HFF-Myc (cell line): Measurements from ENCODE around the gene PDXK.

Source experiments
- DNase-seq: peaks from one replicate; pipeline ENCODE4 v3.0.0-alpha.2; 2011; ENCODE audit warnings: low read depth; ENCODE audit errors: extremely low read depth
- H3K4me3 ChIP-seq: replicated peaks from 2 replicates; pipeline ENCODE4 v1.5.1; 2011; ENCODE audit warnings: low read depth, mild to moderate bottlenecking, control low read depth, low read length
- TF ChIP-seq, protein P1 (sequence below): IDR thresholded peaks from 2 replicates; pipeline ENCODE4 v1.5.1; 2012; ENCODE audit warnings: mild to moderate bottlenecking, low read depth, low read length, control low read depth; ENCODE audit errors: missing control alignments

Gene PDXK

DNA sequence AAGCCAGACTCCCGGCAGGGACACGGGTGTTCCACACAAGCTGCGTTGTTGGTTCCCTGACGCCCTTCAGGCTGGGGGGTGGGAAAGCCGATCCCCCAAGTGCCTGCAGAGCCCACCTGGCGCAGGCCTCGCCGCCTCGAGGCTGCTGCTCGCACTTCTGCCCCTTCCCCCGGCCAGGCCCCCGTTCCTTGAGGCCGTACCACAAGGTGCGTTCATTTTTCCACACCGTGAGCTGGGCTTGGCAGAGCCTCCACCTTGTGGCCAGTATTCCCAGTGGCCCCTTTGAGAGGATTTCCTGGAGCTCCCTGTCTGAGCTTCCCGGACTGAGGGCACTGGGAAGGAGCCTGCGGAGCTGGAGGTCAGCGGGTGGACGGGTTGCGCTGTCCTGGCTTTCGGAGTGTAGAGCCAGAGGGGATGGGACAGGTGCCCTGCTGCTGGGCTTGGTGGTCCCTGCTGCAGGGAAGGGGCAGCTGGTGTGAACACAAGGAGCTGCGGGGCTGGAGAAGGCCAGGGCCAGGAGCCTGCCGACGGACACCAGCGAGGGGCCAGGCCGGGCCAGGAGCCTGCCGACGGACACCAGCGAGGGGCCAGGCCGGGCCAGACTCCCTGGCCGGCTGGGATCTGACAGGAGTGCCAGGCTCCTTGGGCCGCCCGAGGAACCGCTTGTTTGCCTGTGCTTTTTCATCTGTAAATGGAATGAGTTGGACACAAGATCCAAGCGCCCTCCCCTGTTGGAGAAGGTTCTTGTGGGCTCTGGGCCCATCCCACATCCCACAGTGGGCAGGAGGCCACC, 18.4 kb downstream of the PDXK start:
- TF ChIP-seq, protein P1, sequence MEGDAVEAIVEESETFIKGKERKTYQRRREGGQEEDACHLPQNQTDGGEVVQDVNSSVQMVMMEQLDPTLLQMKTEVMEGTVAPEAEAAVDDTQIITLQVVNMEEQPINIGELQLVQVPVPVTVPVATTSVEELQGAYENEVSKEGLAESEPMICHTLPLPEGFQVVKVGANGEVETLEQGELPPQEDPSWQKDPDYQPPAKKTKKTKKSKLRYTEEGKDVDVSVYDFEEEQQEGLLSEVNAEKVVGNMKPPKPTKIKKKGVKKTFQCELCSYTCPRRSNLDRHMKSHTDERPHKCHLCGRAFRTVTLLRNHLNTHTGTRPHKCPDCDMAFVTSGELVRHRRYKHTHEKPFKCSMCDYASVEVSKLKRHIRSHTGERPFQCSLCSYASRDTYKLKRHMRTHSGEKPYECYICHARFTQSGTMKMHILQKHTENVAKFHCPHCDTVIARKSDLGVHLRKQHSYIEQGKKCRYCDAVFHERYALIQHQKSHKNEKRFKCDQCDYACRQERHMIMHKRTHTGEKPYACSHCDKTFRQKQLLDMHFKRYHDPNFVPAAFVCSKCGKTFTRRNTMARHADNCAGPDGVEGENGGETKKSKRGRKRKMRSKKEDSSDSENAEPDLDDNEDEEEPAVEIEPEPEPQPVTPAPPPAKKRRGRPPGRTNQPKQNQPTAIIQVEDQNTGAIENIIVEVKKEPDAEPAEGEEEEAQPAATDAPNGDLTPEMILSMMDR = no peak
- no peak overlapping the region for H3K4me3 ChIP-seq

DNA sequence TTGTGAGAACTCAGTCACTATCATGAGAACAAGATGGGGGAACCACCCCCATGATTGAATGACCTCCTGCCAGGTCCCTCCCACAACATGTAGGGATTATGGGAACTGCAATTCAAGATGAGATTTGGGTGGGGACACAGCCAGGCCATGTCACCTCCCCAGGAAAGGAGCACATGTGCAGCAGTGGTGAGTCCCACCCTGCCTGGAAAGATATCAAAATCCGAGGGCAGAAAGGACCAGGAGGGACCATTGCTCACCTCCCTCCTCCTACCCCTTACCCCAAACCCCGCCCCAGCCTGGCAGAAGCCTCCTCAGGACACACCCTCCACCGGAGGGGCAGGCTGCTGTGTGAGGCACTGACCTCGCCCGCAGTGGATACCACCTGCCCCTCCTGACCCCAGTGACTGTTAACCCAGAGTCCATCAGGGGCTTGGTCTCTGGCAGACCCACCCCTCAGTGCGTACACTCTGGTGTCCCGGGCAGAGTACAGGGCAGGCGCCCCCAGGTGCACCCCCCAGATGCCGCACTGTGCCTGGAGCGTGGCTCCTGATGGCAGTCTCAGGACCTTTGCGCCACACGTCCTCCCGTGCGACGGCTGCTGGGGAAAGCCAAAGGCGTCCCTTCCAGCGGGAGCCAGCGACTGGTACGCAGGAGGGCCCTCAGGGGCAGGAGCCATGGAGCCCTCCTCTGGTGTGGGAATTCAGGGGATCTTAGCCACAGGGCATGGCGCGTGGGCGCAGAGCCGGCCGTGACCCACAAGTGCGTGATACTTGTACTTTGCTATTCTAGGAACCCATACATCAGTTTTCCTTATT, 20.9 kb downstream of the PDXK start:
- TF ChIP-seq, protein P1 = no peak
- DNase-seq = no peak
- no peak overlapping the region for H3K4me3 ChIP-seq

More for the DNA sequence above, 18.4 kb downstream of the PDXK start:
- DNase-seq = no peak

DNA sequence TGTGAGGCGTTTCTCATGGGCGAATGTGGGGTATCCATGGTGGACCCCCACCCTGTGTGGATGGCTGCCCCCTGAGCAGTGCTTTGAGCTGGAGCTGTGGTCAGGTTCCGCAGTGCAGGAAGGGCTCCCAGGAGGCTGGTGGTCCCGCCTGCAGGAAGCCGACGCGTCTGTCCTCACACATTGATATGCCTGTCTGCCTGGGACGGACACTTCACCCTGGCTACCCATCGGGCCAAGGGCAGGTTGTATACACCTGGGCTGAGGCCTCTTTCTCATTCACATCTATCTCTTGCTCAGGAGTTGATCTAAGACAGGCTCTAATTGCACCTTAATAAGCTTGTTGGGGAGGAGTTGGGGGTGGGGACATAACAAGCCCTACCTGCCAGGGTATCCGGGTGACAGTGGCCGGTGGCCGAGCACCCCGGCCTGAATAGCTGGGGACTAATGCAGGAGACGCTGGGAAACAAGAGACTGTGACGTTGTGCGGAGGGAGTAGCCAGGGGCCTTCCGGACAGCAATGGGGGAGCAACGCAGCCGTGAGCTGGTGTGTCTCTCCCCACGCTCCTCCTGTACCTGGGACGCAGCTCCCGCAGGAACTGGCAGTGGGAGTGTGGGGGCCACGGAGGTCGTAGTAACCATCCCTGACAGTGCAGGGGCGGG, 21.7 kb downstream of the PDXK start:
- H3K4me3 ChIP-seq = no peak overlapping the region
- no peak for DNase-seq
- TF ChIP-seq, protein P1 = no peak

DNA sequence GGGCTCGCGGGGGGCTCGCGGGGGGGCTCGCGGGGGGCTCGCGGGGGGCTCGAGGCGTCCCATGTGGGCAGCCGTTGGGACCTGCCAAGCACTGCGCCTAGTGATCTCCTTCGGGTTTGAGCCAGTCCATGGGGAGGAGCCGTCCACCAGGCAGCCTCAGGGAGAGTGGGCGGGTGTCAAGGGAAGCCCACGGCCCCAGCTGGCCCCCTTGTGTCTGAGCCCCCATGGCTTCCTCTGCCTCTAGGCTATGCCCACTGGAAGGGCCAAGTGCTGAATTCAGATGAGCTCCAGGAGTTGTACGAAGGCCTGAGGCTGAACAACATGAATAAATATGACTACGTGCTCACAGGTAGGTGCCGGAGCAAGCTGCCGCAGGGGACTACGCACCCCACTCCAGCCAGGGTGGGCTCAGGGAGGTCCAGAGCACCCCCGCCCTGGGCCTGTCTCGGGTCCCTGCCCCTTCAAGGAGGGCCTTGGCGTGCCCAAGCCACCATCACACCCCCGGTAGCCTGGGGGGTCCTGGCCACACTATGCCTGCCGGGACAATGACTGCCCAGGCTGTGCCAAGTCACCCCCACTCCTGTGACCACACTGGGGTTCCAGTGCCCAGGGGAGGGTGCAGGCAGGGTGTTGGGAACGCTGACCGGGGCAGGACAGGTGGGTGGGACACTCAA, 22.6 kb downstream of the PDXK start:
- no peak for DNase-seq
- H3K4me3 ChIP-seq = no peak overlapping the region
- TF ChIP-seq, protein P1 = no peak

DNA sequence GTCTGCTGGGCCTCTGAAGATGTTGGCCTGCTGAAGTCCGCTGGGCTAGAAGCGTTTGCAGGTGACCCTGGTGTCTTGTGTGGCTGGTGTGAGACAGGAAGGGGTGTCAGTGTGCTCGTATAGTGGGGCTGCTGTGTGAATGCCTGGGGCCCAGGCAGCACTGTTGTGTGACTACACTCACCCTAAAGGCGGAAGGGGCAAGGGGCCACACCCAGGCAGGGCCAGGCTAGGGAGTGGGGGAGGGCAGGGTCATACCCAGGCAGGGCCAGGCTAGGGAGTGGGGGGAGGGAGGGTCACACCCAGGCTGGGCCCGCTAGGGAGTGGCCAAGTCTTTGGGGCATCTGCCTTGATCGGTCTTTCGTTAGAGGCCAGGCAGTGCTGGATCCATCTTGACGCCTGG, 25.0 kb downstream of the PDXK start:
- no peak for DNase-seq
- TF ChIP-seq, protein P1 = no peak
- H3K4me3 ChIP-seq = no peak overlapping the region

DNA sequence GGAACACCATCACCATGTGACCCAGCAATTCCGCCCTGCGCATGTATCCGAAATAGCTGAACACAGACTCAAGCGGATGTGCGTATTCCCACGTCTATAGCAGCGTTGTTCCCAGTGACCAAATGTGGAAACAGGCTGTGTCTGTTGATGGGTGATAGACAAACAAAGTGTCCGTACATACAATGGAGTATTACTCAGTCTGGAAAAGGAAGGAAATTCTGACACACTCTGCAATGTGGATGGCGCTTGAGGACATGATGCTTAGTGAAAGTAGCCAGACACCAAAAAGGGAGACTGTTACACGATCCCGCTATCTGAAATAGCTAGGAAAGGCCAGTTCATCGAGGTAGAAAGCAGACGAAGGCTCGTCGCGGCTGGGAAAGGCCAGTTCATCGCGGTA, 25.8 kb downstream of the PDXK start:
- DNase-seq = no peak
- no peak overlapping the region for H3K4me3 ChIP-seq
- TF ChIP-seq, protein P1 = no peak
